K562 (cell line): Measurements from ENCODE around the gene ZCWPW1. TPM values are rescaled to one million over a fixed set of nuclear protein-coding genes. Genes with fewer than 3 reads are reported as not detected.
"Not testable (repeated sequence)": the region's sequence is repeated elsewhere in the genome, so short reads cannot be mapped to it uniquely, and the experiment has no call there.

Source experiments
- CREB3 ChIP-seq: fragments of 450-650 bp; conservative IDR thresholded peaks from 2 replicates; pipeline ENCODE4 v1.6.1; 2016; ENCODE audit warnings: missing genetic modification characterization, low read depth, mild to moderate bottlenecking, missing compliant biosample characterization, moderate library complexity
- CUX1 ChIP-seq: fragments of 200-800 bp; sonication (Bioruptor generic); IDR thresholded peaks from 2 replicates; pipeline ENCODE4 v1.6.1; 2016; ENCODE audit warnings: missing genetic modification characterization, missing compliant biosample characterization
- ZNF740 ChIP-seq, 3 experiments: fragments of 200-800 bp in 1 of 3; sonication (Bioruptor generic) in 1 of 3; sonication (generic) in 1 of 3; formaldehyde crosslinking in 1 of 3; IDR thresholded peaks; 2 replicates each; pipeline versions ENCODE4 v1.6.1 to v1.8.0; 2016 to 2022; ENCODE audit warnings: mild to moderate bottlenecking in 2 of 3, missing compliant biosample characterization in 2 of 3, missing genetic modification characterization in 2 of 3, missing genetic modification reagents in 1 of 3
- polyA plus RNA-seq, 8 experiments: library from polyadenylated mRNA; depleted of rRNA in 4 of 8; stranded (reverse) in 5 of 8; unstranded in 3 of 8; fragments of >200 nt; fragmentation: Nextera tagmentation in 2 of 8; fragmentation: Illumina TruSeq in 1 of 8; extraction: Ambion mirVana in 2 of 8; extraction: Trizol in 1 of 8; gene quantifications; 2 replicates each; pipeline versions ENCODE4 v1.2.1 to v1.2.3, GENCODE V29; 2011 to 2014; ENCODE audit warnings: inconsistent platforms in 1 of 8, missing spikeins in 1 of 8
- total RNA-seq, 7 experiments: library from RNA; depleted of rRNA in 6 of 7; stranded (reverse); fragments of >200 nt in 6 of 7; fragmentation: Illumina TruSeq in 2 of 7; extraction: Trizol in 2 of 7; gene quantifications; 2 replicates each; pipeline versions ENCODE4 v1.2.1 to v1.2.3, GENCODE V29; 2011 to 2021; ENCODE audit warnings: low replicate concordance in 1 of 7

ZCWPW1 gene
- total and polyA plus RNA-seq, 9 of the 15 experiments (the other 6 are each of a cell fraction or from before 2014, with no cell fraction given), result 0.18 to 1.7 (median 1.2) TPM

GRCh38 chr7:100439244-100439643 lies 10.7 kb upstream of the ZCWPW1 start (continued):
- TF ChIP-seq CREB3 (tag), result 0 out of 2 replicates have a peak, but pooled peaks have one; percentile 16
- not testable (repeated sequence) for TF ChIP-seq ZNF740 (CRISPR knock-in tag; IDR thresholded peaks at IDR 0.05)
- TF ChIP-seq ZNF740 (tag; IDR thresholded peaks at IDR 0.05), result peak in 1 of 2 experiments; percentile 66; a peak in 1 of 4 replicates
- TF ChIP-seq CUX1 (CRISPR knock-in tag), result peak; percentile 20; the same call in 1 of the 2 replicates
- TF ChIP-seq, all 486 proteins: peak for 7; not testable (repeated sequence) for 479
